ENCODE data around the gene NT5DC2. TPM values are rescaled to one million over a fixed set of nuclear protein-coding genes. Genes with fewer than 3 reads are reported as not detected.

Gene NT5DC2
- total and polyA plus RNA-seq, 2 of the 8 experiments (the other 6 are each of a cell fraction or from before 2014, with no cell fraction given): 331 to 477 TPM

- H3K23ac ChIP-seq (ENCODE audit: insufficient read length): no peak overlapping the region
- FAIRE-seq: peak; percentile 75
- no peak overlapping the region for H3K4me2 ChIP-seq (ENCODE audit: insufficient read depth in 1 of 2, low read depth in 2 of 2, low read length in 2 of 2)
- peaks cover 0 to 18% of the 10 kb centered on the region in 2 experiments for H4K20me1 ChIP-seq (replicated peaks in 1 of 2; ENCODE audit: control insufficient read depth in 1 of 2, insufficient read depth in 2 of 2, low read length in 2 of 2)
- H2AK5ac ChIP-seq (ENCODE audit: low read depth, low read length): no peak overlapping the region
- no peaks in the 10 kb centered on the region for H3K23me2 ChIP-seq (ENCODE audit: low read depth, low read length)
- H3K79me2 ChIP-seq (ENCODE audit: control insufficient read depth in 1 of 2, insufficient read depth in 2 of 2, low read length in 2 of 2): no peaks in the 10 kb centered on the region
- H2BK20ac ChIP-seq (ENCODE audit: low read length): no peak overlapping the region
- no peaks in the 10 kb centered on the region for H3K9me3 ChIP-seq (ENCODE audit: insufficient read depth in 2 of 2, low read depth in 1 of 2, low read length in 1 of 2)
- no peak overlapping the region for H3K4ac ChIP-seq (replicated peaks; ENCODE audit: insufficient read length, low read depth, low read length)
- H4K5ac ChIP-seq (ENCODE audit: insufficient read length, low read depth, low read length): no peak overlapping the region
- H3K14ac ChIP-seq (ENCODE audit: insufficient read length): no peak overlapping the region
- no peak overlapping the region for H3K18ac ChIP-seq (ENCODE audit: extremely low read depth, low read length)
- no peak overlapping the region for H4K91ac ChIP-seq (replicated peaks; ENCODE audit: insufficient read length, low read length)
- no peak overlapping the region for H2BK15ac ChIP-seq (ENCODE audit: low read length)
- H2BK5ac ChIP-seq (ENCODE audit: low read depth, low read length): no peak overlapping the region; the same call in 1 of the 2 replicates
- CTCF ChIA-PET (ENCODE audit: partially characterized antibody): interaction anchor here (0.6 to 3.1 kb wide), 27 partner anchors 9 to 258 kb away, joined by 3 to 28 read pairs (median 4); partner anchors contain the start of genes STAB1 and TNNC1
- H3K36me3 ChIP-seq (ENCODE audit: control insufficient read depth in 2 of 4, insufficient read depth in 4 of 4, low read length in 3 of 4): peaks cover 30 to 58% (median 42%) of the 10 kb centered on the region in 4 experiments
- no peak overlapping the region for H3K56ac ChIP-seq (replicated peaks; ENCODE audit: insufficient read length, low read depth, low read length)
- no peaks in the 10 kb centered on the region for H3K27me3 ChIP-seq (replicated peaks in 1 of 4; ENCODE audit: control insufficient read depth in 3 of 4, extremely low read depth in 1 of 4, insufficient read depth in 3 of 4, low read length in 3 of 4)
- H4K8ac ChIP-seq (ENCODE audit: extremely low read depth, insufficient read depth, low read length): no peak overlapping the region
- H2BK12ac ChIP-seq (ENCODE audit: low read depth, low read length): no peak overlapping the region
- H2AFZ ChIP-seq (ENCODE audit: low read length): no peak overlapping the region
- H3K9ac ChIP-seq (replicated peaks in 1 of 4; ENCODE audit: extremely low read depth in 1 of 4, low read depth in 3 of 4, low read length in 3 of 4): no peak overlapping the region
- peaks cover 2% of the 10 kb centered on the region; the same call in 1 of the 2 replicates for H3K79me1 ChIP-seq (ENCODE audit: low read depth, low read length)
- no peak overlapping the region for H3K4me3 ChIP-seq (ENCODE audit: extremely low read depth in 1 of 4, insufficient read depth in 2 of 4, low read depth in 3 of 4, low read length in 4 of 4)
- 80% methylated on average over 23 of the region's 23 CpGs; no CpG with 5 or more reads in 1 of the 2 experiments for WGBS, 2 experiments (ENCODE audit: extremely low coverage in 1 of 2, insufficient coverage in 1 of 2, insufficient read length in 1 of 2, insufficient replicate concordance in 2 of 2, low coverage in 1 of 2, low lambda C conversion rate in 2 of 2, missing lambda C conversion rate in 1 of 2)
- no peak overlapping the region for H2BK120ac ChIP-seq (replicated peaks; ENCODE audit: low read depth, low read length)
- no peaks in the 10 kb centered on the region for H3K4me1 ChIP-seq (replicated peaks in 1 of 4; ENCODE audit: control insufficient read depth in 3 of 4, insufficient read depth in 4 of 4, low read length in 3 of 4)
- peak; percentile 51 to 93 for DNase-seq (ENCODE audit: low read depth in 1 of 2, low spot score in 2 of 2)
- POLR2A ChIA-PET (ENCODE audit: partially characterized antibody): interaction anchor here (0.7 to 2.1 kb wide), 5 partner anchors 13 to 94 kb away, joined by 3 to 6 read pairs (median 3); partner anchors contain the start of genes STAB1 and UQCC5
- no peak overlapping the region for H3K27ac ChIP-seq (ENCODE audit: low read depth, low read length)
- TF ChIP-seq RBBP5 (IDR thresholded peaks at IDR 0.05; ENCODE audit: borderline replicate concordance, low read depth, low read length) (no peak), CREB1 (IDR thresholded peaks at IDR 0.05) (peak; percentile 23; the same call in 1 of the 2 replicates), NANOG (IDR thresholded peaks at IDR 0.05; ENCODE audit: insufficient read depth, low read depth, low read length, poor library complexity, severe bottlenecking) (peak; percentile 25), E2F6 (IDR thresholded peaks at IDR 0.05) (no peak), CHD1 (IDR thresholded peaks at IDR 0.05; ENCODE audit: low read depth, low read length) (no peak), SIN3A (conservative IDR thresholded peaks at IDR 0.05 in 1 of 2, IDR thresholded peaks at IDR 0.05 in 1 of 2; ENCODE audit: low read depth in 1 of 2, low read length in 2 of 2) (peak in 1 of 2 experiments; percentile 50; a peak in 1 of 4 replicates), POLR2AphosphoS5 (IDR thresholded peaks at IDR 0.05; ENCODE audit: low read depth, low read length) (0 out of 2 replicates have a peak, but pooled peaks have one; percentile 21), FOSL1 (IDR thresholded peaks at IDR 0.05; ENCODE audit: insufficient read depth, low read depth, low read length) (no peak), TAF1 (IDR thresholded peaks at IDR 0.05; ENCODE audit: low read depth, low read length) (no peak), SP4 (IDR thresholded peaks at IDR 0.05; ENCODE audit: low read length) (no peak), MAX (IDR thresholded peaks at IDR 0.05) (peak; percentile 38; the same call in 1 of the 2 replicates)
Observed at GRCh38 chr3:52481819-52482521, 51.7 kb downstream of the NT5DC2 start.
